Measurements from ENCODE around the gene CALCOCO1.

DNA sequence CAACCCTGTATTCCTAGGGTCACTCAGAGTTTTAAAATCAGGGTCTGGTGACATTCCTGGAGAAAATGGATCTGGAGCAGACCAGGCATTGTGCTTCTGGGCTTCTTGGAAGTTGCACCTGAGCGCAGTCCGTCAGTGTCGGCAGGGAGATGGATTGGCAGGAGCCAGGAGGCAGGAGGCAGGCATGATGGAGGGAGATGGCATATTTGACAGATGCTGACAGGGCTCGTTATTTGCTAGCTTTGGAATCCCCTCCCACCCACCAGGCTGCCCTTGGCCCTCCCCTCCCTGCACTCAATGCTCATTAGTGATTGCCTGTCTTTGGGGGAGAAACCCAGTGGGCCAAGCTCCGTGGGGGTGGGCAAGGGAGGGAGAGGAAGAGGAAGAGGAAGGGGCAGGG is 19.8 kb upstream of the CALCOCO1 start:
- TF ChIP-seq, protein P1, sequence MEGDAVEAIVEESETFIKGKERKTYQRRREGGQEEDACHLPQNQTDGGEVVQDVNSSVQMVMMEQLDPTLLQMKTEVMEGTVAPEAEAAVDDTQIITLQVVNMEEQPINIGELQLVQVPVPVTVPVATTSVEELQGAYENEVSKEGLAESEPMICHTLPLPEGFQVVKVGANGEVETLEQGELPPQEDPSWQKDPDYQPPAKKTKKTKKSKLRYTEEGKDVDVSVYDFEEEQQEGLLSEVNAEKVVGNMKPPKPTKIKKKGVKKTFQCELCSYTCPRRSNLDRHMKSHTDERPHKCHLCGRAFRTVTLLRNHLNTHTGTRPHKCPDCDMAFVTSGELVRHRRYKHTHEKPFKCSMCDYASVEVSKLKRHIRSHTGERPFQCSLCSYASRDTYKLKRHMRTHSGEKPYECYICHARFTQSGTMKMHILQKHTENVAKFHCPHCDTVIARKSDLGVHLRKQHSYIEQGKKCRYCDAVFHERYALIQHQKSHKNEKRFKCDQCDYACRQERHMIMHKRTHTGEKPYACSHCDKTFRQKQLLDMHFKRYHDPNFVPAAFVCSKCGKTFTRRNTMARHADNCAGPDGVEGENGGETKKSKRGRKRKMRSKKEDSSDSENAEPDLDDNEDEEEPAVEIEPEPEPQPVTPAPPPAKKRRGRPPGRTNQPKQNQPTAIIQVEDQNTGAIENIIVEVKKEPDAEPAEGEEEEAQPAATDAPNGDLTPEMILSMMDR (conservative IDR thresholded peaks at IDR 0.05; ENCODE audit: low read length): no peak
- TF ChIP-seq EZH2phosphoT487 (IDR thresholded peaks at IDR 0.05; ENCODE audit: borderline replicate concordance, low read depth, low read length): no peak

Measured in OCI-LY7 (cell line).